HL-60 (cell line): ENCODE results near the gene IQGAP2.

Experiments
- CTCF ChIP-seq: IDR thresholded peaks from one replicate; pipeline ENCODE4 v1.5.1; 2011; ENCODE audit warnings: low read length, control low read depth, inconsistent platforms; ENCODE audit not compliant: insufficient read depth
- GABPA ChIP-seq: IDR thresholded peaks from 2 replicates; pipeline ENCODE4 v1.6.1; 2012; ENCODE audit warnings: low read depth
- POLR2AphosphoS5 ChIP-seq: IDR thresholded peaks from 2 replicates; pipeline ENCODE4 v1.6.1; 2012; ENCODE audit warnings: low read depth
- REST ChIP-seq: IDR thresholded peaks from 2 replicates; pipeline ENCODE4 v1.6.1; 2012; ENCODE audit warnings: low read depth; ENCODE audit not compliant: insufficient replicate concordance

GRCh38 chr5:76367623-76368371 lies 35.3 kb upstream of the IQGAP2 start:
- no peak for TF ChIP-seq CTCF
- TF ChIP-seq REST, result no peak
- TF ChIP-seq POLR2AphosphoS5, result no peak
- no peak for TF ChIP-seq GABPA
